NCI-H526 (cell line): ENCODE results near the gene BLZF1.
"Not testable (repeated sequence)": the region's sequence is repeated elsewhere in the genome, so short reads cannot be mapped to it uniquely, and the experiment has no call there.

Source experiments
- DNase-seq, 2 experiments: peaks; one replicate each; lab custom pipeline; 2025; lab: John Stamatoyannopoulos, UW

BLZF1 gene

GRCh38 chr1:169367686-169368405 is at the start of gene BLZF1, which contains the start of gene NME7:
Gene BLZF1, plus strand, starts transcription at chr1:169368195. Its CDS starts 1,328 bp downstream, at chr1:169369523.
Gene NME7, minus strand, starts transcription at chr1:169367797. Its CDS starts 87 bp downstream, at chr1:169367710.
- DNase-seq, result peak; percentile 99 to 100

GRCh38 chr1:169318536-169319244 is 49.3 kb upstream of the BLZF1 start:
- DNase-seq, result no peak

GRCh38 chr1:169321539-169321938 is 46.5 kb upstream of the BLZF1 start:
- DNase-seq, result no peak

- no peak for DNase-seq
These were observed 45.9 kb upstream of the BLZF1 start for GRCh38 chr1:169322138-169322537.

- DNase-seq, result no peak
These were observed 42.9 kb upstream of the BLZF1 start for GRCh38 chr1:169325117-169325516.

GRCh38 chr1:169326261-169326955 is 41.6 kb upstream of the BLZF1 start:
- no peak for DNase-seq

- no peak for DNase-seq
These were observed 41.1 kb upstream of the BLZF1 start for GRCh38 chr1:169326956-169327268.

GRCh38 chr1:169327875-169328274 is 40.1 kb upstream of the BLZF1 start:
- DNase-seq, result no peak

- DNase-seq, result no peak
These were observed 38.6 kb upstream of the BLZF1 start for GRCh38 chr1:169329383-169329782.

- DNase-seq, result no peak
These were observed 37.1 kb upstream of the BLZF1 start for GRCh38 chr1:169330927-169331326.

GRCh38 chr1:169334727-169335126 is 33.3 kb upstream of the BLZF1 start:
- DNase-seq, result not testable (repeated sequence)

GRCh38 chr1:169336947-169337715 is 30.9 kb upstream of the BLZF1 start:
- not testable (repeated sequence) for DNase-seq

GRCh38 chr1:169338617-169339016 is 29.4 kb upstream of the BLZF1 start:
- DNase-seq, result no peak

GRCh38 chr1:169339773-169340172 is 28.2 kb upstream of the BLZF1 start:
- DNase-seq, result no peak

- no peak for DNase-seq
These were observed 27.1 kb upstream of the BLZF1 start for GRCh38 chr1:169340882-169341281.

- not testable (repeated sequence) for DNase-seq
These were observed 25.9 kb upstream of the BLZF1 start for GRCh38 chr1:169342096-169342495.

- DNase-seq, result no peak
These were observed 22.5 kb upstream of the BLZF1 start for GRCh38 chr1:169345511-169345910.

- DNase-seq, result no peak
These were observed 21.9 kb upstream of the BLZF1 start for GRCh38 chr1:169346036-169346589.

- peak; percentile 93 to 95 for DNase-seq
These were observed 20.2 kb upstream of the BLZF1 start for GRCh38 chr1:169347688-169348382.

GRCh38 chr1:169348383-169349036 is 19.5 kb upstream of the BLZF1 start:
- peak; percentile 71 to 91 for DNase-seq

GRCh38 chr1:169360415-169360814 is 7.6 kb upstream of the BLZF1 start:
- no peak for DNase-seq
